Stimulated activated CD8-positive, alpha-beta memory T cell treated with anti-CD3 and anti-CD28 coated beads, Interleukin-4, amount 100 ng/mL, for 48 hours (primary cell): ENCODE measurements around the gene AP1S1.
"Not testable (repeated sequence)": the region's sequence is repeated elsewhere in the genome, so short reads cannot be mapped to it uniquely, and the experiment has no call there.

Source experiments
- DNase-seq: peaks from one replicate; pipeline ENCODE4 v3.0.0-alpha.2; 2020

Gene AP1S1

DNA sequence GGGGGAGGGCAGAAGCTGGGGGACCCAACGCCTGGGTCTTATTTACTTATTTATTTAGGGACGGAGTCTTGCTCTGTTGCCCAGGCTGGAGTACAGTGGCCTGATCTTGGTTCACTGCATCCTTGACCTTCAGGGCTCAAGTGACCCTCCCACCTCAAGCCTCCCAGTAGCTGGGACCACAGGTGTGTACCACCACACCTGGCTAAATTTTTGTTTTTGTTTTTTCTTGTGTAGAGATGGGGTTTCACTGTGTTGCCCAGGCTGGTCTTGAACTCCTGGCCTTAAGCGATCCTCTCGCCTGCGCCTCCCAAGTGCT is 48.3 kb downstream of the AP1S1 start:
- no peak for DNase-seq

DNA sequence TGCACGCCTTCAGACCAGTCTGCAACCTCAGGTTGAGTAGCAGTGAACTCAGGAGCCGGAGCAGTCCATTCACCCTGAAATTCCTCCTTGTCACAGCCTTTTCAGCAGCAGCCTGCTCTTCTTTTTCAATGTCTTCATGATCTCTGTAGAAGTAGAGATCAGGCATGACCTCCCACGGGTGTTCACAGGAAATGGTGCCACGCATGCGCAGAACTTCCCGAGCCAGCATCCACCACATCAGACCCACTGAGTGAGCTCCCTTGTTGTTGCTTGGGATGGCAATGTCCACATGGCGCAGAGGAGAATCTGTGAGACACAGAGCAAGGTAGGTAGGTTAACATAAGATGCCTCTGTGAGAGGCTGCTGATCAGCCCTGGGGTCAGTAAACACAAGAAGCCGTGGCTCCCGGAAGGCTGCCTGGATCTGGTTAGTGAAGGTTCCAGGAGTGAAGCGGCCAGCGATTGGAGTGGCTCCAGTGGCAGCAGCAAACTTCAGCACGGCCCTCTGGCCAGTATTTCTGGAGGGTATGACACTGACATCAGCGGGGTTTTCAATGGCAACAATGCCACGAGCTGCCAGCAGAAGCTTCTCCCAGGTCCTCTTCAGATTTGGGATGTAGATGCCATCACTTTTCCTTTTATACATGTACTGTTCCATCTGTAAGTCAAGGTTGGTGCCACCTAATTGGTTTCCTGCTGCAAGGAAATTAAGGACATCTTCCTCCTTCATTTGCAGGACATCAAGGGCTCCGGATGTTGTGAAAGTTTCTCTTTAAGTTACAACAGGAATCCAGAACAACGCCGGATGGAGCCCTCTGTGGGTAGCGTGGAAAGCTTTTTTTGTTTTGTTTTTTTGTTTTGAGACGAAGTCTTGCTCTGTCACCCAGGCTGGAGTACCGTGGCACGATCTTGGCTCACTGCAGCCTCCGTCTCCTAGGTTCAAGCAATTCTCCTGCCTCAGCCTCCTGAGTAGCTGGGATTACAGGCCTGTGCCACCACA is 49.8 kb downstream of the AP1S1 start:
- not testable (repeated sequence) for DNase-seq

DNA sequence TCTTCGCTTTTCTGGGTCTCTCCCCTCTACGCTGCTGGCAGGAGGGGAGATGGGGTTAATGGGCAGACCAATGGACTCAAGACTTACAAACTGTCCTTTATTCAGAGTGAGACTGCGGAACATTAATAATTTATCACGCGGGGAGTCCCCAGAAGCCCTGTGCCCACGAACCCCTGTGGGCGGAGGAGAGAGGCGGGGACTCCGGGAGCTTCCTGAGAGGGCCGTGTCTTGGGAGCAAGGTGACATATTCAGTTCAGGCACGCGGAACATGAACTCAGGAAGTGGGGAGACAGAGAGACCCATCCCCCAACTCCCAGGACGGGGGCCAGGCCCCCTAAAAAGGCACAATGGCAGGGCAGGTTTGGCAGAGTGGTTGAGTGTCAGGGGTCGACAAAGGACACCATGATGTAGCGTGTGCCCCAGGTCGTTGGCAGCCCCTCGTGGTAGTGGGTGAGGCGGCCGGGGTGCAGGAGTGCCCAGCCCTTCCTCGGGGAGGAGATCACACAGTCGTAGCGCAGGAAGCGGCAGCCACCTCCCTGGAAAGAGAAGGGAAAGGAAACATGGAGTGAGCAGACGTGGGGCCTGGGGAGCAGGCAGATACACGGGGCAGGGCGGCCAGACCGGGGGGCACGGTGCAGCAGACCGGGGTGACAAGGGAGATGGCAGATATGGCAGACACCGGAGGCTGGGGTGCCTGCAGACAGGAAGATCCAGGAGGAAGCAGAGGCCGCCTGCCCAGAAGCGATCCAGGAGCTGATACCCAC is 51.8 kb downstream of the AP1S1 start:
- DNase-seq = no peak

DNA sequence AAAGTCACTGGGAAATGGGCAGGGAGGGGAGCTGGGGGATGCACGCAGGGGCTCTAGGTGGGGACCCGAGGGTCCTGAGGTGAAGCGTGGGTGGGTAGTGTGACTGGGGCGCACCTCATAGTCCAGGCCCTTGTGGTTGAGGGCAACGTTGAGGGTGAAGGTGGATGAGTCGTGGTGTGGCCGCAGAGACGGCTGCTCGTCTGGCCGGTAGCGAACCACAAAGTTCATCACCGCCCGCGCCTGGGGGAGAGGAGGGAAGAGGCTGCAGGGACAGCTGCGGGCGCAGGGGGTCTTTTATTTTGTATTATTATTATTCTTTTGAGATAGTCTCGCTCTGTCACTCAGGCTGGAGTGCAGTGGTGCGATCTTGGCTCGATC is 52.4 kb downstream of the AP1S1 start:
- DNase-seq = no peak

DNA sequence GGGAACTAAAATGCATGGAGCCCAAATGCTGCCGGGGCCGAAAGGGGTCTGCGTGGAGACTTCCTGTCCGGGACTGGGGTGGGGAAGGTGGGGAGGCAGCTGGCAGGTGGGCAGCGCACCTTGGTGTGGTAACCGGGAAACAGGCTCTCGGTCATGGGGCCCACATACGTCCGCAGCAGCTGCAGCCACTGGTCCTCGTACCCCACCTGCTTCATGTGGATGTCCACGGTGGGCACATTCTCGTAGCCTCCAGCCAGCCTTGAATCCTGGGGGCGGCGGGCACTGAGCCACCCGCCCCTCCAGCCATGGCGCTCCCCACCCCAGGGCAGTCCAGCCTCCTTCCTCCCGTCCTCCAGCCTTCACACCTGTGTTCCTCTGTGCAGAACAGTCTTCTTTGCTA is 53.2 kb downstream of the AP1S1 start:
- no peak for DNase-seq

DNA sequence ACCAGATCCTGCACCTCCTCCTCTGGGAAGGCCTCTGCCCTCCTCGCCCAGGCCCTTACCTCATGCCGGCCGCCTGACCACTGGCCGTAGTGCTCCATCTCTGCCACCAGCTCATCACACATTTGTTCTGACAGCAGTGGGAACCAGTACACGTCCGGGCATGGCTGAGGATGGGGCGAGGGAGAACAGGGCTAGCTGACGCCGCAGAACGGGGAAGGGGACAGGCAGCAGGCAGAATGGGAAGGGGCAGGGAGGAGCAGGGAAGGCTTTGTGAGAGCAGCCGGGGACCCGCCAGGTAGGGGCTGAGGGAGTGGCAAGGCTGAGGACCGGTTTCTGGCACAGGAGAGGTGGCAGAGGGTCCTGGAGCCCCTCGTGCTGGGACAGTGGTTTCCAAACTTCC is 54.5 kb downstream of the AP1S1 start:
- DNase-seq = no peak

DNA sequence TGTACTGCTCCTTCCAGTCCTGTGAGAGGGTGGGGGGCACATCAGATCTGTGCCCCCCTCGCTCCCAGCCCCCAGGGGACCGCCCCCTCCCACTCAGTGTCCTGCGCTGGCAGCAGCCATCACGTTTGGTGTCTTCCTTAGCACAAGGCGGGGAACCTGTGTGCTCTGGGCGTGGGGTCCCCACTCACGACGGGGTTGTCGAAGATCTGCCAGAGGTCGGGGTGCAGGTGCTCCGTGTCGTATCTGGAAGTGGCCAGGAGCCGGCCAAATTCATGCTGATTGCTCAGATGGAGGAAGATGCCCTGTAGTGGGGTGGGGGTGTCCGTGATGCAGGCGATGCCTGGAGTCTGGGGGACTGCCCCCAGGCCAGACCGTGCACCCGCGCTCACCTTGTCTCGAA is 55.9 kb downstream of the AP1S1 start:
- no peak for DNase-seq
